ENCODE results near the gene FCRLA. TPM values are rescaled to one million over a fixed set of nuclear protein-coding genes. Genes with fewer than 3 reads are reported as not detected.

FCRLA gene
- total and polyA plus RNA-seq, 2 donors (not counting 3 experiments of a cell fraction or from before 2014, with no cell fraction given) = not detected

DNA sequence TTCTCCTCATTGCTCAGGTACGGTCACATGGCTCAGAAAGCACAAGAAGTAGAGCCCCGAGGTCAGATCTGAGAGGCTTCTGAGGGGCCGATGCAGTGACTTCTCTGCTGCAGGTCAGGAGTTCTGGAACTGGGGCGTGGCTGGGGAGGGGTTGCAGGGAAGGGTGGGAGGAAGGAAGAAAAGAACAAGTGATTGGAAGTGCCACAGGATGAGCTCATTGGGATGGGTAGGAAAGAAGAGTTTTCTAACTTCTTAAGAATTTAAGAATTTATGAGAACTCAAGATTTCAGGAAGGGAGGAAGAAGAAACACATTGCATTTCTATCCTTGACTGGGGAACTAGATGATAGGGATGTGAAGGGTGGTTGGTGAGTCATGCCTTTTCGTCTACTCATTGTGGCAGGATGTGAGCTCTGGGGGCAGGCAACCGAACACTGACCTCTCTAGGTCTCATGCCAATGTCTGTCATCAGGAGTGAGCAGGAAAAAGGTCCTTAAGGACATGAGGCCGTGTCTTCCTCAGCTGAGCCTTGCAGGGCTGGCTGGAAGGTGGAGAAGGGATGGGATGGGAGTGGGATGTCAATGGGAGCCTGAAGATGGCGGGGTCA lies 14.8 kb downstream of the FCRLA start:
- CTCF ChIA-PET = interaction anchor here (0.8 to 1.3 kb wide), 2 partner anchors 20 to 315 kb away, joined by 3 read pairs; no protein-coding TSS in a partner anchor

DNA sequence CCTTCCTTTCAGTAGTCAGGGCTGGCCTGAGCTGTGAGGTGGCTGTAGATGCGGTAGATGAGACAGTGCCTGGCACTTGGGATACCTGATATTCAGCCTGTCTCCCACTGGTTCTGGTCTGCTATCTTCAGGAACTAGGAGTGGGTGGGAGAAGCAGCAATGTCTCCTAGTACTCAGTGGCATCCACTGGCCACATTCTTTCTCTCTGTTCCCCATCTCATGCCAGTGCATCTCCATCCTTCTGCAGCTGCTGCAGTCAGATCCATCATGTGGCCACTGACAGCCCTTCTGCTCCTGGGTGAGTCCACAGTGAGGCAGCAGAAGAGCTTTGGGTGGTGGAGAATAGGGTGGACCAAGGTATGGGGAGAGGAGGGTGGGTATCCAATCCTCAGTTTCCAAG lies 15.4 kb downstream of the FCRLA start:
- Histone ChIP-seq H3K27ac (ENCODE audit: insufficient read depth, low read depth, low read length) (no peak overlapping the region), H2AFZ (ENCODE audit: low read depth, low read length) (no peak overlapping the region), H3K4me1 (ENCODE audit: control insufficient read depth, extremely low read depth, insufficient read depth, low read length) (peaks cover 9% of the 10 kb centered on the region), H3K9ac (replicated peaks; ENCODE audit: extremely low read depth, insufficient read depth, low read length) (no peak overlapping the region), H3K9me3 (replicated peaks; ENCODE audit: control insufficient read depth, insufficient read depth, low read length) (no peaks in the 10 kb centered on the region), H3K9me1 (replicated peaks; ENCODE audit: control insufficient read depth, extremely low read depth, insufficient read depth, low read length) (no peaks in the 10 kb centered on the region), H3K79me2 (ENCODE audit: control insufficient read depth, insufficient read depth, low read length) (no peaks in the 10 kb centered on the region), H3K27me3 (ENCODE audit: control insufficient read depth in 2 of 2, insufficient read depth in 2 of 2, low read length in 2 of 2) (peaks cover 2 to 5% of the 10 kb centered on the region in 2 experiments), H4K20me1 (replicated peaks; ENCODE audit: control insufficient read depth, extremely low read depth, insufficient read depth, low read length) (no peaks in the 10 kb centered on the region), H3K36me3 (ENCODE audit: control insufficient read depth in 2 of 2, extremely low read depth in 1 of 2, insufficient read depth in 2 of 2, low read length in 2 of 2) (no peaks in the 10 kb centered on the region), H3K4me2 (ENCODE audit: insufficient read depth, low read length) (no peak overlapping the region), H3K4me3 (replicated peaks in 1 of 3; ENCODE audit: insufficient read depth in 1 of 3, low read depth in 1 of 3, low read length in 3 of 3) (no peak overlapping the region)
- FAIRE-seq (no peak), DNase-seq (ENCODE audit: low read depth, low spot score) (no peak)
- TF ChIP-seq FOS (IDR thresholded peaks at IDR 0.05; ENCODE audit: borderline replicate concordance, insufficient read depth, low read length) (no peak), MYC (IDR thresholded peaks at IDR 0.05; ENCODE audit: low read depth, low read length) (no peak), EZH2 (IDR thresholded peaks at IDR 0.05; ENCODE audit: borderline replicate concordance, low read depth, low read length, severe bottlenecking) (no peak), JUN (IDR thresholded peaks at IDR 0.05; ENCODE audit: borderline replicate concordance, insufficient read depth, insufficient read length, low read depth) (no peak), POLR2AphosphoS5 (IDR thresholded peaks at IDR 0.05; ENCODE audit: insufficient read depth, low read depth, low read length) (no peak), POLR2A (IDR thresholded peaks at IDR 0.05; ENCODE audit: low read depth, low read length) (no peak), GATA2 (IDR thresholded peaks at IDR 0.05; ENCODE audit: insufficient read depth, insufficient read length, low read depth, low read length) (no peak)
- TF ChIP-seq, protein P1, sequence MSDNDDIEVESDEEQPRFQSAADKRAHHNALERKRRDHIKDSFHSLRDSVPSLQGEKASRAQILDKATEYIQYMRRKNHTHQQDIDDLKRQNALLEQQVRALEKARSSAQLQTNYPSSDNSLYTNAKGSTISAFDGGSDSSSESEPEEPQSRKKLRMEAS (IDR thresholded peaks at IDR 0.05; ENCODE audit: insufficient read depth, insufficient read length) = no peak
- TF ChIP-seq, protein P2, sequence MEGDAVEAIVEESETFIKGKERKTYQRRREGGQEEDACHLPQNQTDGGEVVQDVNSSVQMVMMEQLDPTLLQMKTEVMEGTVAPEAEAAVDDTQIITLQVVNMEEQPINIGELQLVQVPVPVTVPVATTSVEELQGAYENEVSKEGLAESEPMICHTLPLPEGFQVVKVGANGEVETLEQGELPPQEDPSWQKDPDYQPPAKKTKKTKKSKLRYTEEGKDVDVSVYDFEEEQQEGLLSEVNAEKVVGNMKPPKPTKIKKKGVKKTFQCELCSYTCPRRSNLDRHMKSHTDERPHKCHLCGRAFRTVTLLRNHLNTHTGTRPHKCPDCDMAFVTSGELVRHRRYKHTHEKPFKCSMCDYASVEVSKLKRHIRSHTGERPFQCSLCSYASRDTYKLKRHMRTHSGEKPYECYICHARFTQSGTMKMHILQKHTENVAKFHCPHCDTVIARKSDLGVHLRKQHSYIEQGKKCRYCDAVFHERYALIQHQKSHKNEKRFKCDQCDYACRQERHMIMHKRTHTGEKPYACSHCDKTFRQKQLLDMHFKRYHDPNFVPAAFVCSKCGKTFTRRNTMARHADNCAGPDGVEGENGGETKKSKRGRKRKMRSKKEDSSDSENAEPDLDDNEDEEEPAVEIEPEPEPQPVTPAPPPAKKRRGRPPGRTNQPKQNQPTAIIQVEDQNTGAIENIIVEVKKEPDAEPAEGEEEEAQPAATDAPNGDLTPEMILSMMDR (IDR thresholded peaks at IDR 0.05; ENCODE audit: extremely low read depth in 1 of 2, insufficient read depth in 1 of 2, low read depth in 1 of 2, low read length in 2 of 2) = no peak
- dilution Hi-C loops (cut with MboI; ENCODE audit: extremely low pct_ligation_motif_present, low sequenced_read_pairs) (no loop called here), intact Hi-C loops (cut with micrococcal nuclease) (no loop called here)
- ChIA-PET POLR2A (no interaction called here), CTCF (interaction anchor here (0.8 to 1.3 kb wide), 2 partner anchors 19 to 315 kb away, joined by 3 read pairs; no protein-coding TSS in a partner anchor)
- BruUV-seq (replicated peaks) = no TSS peak

More for the DNA sequence above, 14.8 kb downstream of the FCRLA start:
- no peaks in the 10 kb centered on the region for H3K79me2 ChIP-seq (ENCODE audit: control insufficient read depth, insufficient read depth, low read length)
- no peaks in the 10 kb centered on the region for H3K36me3 ChIP-seq (ENCODE audit: control insufficient read depth in 2 of 2, extremely low read depth in 1 of 2, insufficient read depth in 2 of 2, low read length in 2 of 2)
- TF ChIP-seq GATA2 (IDR thresholded peaks at IDR 0.05; ENCODE audit: insufficient read depth, insufficient read length, low read depth, low read length) = no peak
- no peak for TF ChIP-seq EZH2 (IDR thresholded peaks at IDR 0.05; ENCODE audit: borderline replicate concordance, low read depth, low read length, severe bottlenecking)
- no peak for TF ChIP-seq POLR2AphosphoS5 (IDR thresholded peaks at IDR 0.05; ENCODE audit: insufficient read depth, low read depth, low read length)
- TF ChIP-seq MYC (IDR thresholded peaks at IDR 0.05; ENCODE audit: low read depth, low read length) = no peak
- TF ChIP-seq JUN (IDR thresholded peaks at IDR 0.05; ENCODE audit: borderline replicate concordance, insufficient read depth, insufficient read length, low read depth) = peak; percentile 20
- TF ChIP-seq POLR2A (IDR thresholded peaks at IDR 0.05; ENCODE audit: low read depth, low read length) = no peak
- peak; percentile 62 for TF ChIP-seq FOS (IDR thresholded peaks at IDR 0.05; ENCODE audit: borderline replicate concordance, insufficient read depth, low read length)
- H3K9me1 ChIP-seq (replicated peaks; ENCODE audit: control insufficient read depth, extremely low read depth, insufficient read depth, low read length) = no peaks in the 10 kb centered on the region
- H3K4me3 ChIP-seq (replicated peaks in 1 of 3; ENCODE audit: insufficient read depth in 1 of 3, low read depth in 1 of 3, low read length in 3 of 3) = no peak overlapping the region
- BruUV-seq (replicated peaks) = no TSS peak
- POLR2A ChIA-PET = no interaction called here
- no peak overlapping the region for H3K27ac ChIP-seq (ENCODE audit: insufficient read depth, low read depth, low read length)
- dilution Hi-C loops (cut with MboI; ENCODE audit: extremely low pct_ligation_motif_present, low sequenced_read_pairs) (no loop called here), intact Hi-C loops (cut with micrococcal nuclease) (no loop called here)
- H2AFZ ChIP-seq (ENCODE audit: low read depth, low read length) = no peak overlapping the region
- DNase-seq (ENCODE audit: low read depth, low spot score) (no peak), FAIRE-seq (no peak)
- H3K4me1 ChIP-seq (ENCODE audit: control insufficient read depth, extremely low read depth, insufficient read depth, low read length) = peaks cover 6% of the 10 kb centered on the region
- no peaks in the 10 kb centered on the region for H4K20me1 ChIP-seq (replicated peaks; ENCODE audit: control insufficient read depth, extremely low read depth, insufficient read depth, low read length)
- no peak overlapping the region for H3K9ac ChIP-seq (replicated peaks; ENCODE audit: extremely low read depth, insufficient read depth, low read length)
- H3K9me3 ChIP-seq (replicated peaks; ENCODE audit: control insufficient read depth, insufficient read depth, low read length) = no peaks in the 10 kb centered on the region
- no peak overlapping the region for H3K4me2 ChIP-seq (ENCODE audit: insufficient read depth, low read length)
- H3K27me3 ChIP-seq (ENCODE audit: control insufficient read depth in 2 of 2, insufficient read depth in 2 of 2, low read length in 2 of 2) = peaks cover 5 to 9% of the 10 kb centered on the region in 2 experiments

All from endothelial cell of umbilical vein (primary cell).